ENCODE data around the gene SALL2. TPM values are rescaled to one million over a fixed set of nuclear protein-coding genes. Genes with fewer than 3 reads are reported as not detected.

The SALL2 gene
- total RNA-seq, 1 experiment from 2014 or later, result 19.7 TPM

DNA sequence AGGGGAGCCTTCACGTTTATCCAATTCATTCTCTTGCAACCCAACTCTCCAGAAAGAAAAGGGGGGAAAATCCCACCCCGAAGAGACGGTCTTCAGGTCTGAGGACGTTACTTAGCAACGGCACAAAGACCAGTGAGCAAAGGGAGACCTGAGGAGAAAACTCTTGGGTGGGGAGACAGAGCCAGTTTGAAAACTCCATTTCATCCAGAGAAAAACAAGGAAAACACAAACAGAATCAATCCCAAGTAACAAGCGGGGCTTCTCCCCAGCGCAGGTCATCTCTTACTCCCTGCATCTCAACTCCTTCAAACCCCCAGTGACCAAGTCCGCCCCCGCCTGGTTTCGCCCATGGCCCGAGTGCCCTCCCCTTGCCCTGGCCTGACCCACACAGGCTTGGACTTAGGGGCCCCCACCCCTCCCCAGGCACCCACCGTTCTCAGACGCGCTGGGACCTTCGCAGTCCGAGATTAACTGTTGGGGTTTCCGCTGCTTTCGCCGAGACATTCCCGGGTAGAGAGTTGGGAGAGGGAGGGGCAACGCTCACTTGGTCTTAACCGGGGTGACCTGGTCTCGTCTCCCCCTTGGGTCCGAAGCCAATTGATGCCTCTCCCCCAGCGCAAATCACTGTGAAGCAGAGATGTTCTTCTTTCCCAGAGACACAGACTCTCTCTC lies 10.4 kb upstream of the SALL2 start:
- peaks cover 15% of the 10 kb centered on the region for H3K27me3 ChIP-seq
- no peaks in the 10 kb centered on the region for H3K9me3 ChIP-seq (replicated peaks)
- no peaks in the 10 kb centered on the region for H3K36me3 ChIP-seq
- H3K4me3 ChIP-seq, result peak overlapping the region; percentile 39
- peak in 1 of 2 experiments; percentile 16 for DNase-seq
- H3K27ac ChIP-seq, result no peak overlapping the region
- H3K4me1 ChIP-seq, result peaks cover 4% of the 10 kb centered on the region; the same call in 1 of the 2 replicates

DNA sequence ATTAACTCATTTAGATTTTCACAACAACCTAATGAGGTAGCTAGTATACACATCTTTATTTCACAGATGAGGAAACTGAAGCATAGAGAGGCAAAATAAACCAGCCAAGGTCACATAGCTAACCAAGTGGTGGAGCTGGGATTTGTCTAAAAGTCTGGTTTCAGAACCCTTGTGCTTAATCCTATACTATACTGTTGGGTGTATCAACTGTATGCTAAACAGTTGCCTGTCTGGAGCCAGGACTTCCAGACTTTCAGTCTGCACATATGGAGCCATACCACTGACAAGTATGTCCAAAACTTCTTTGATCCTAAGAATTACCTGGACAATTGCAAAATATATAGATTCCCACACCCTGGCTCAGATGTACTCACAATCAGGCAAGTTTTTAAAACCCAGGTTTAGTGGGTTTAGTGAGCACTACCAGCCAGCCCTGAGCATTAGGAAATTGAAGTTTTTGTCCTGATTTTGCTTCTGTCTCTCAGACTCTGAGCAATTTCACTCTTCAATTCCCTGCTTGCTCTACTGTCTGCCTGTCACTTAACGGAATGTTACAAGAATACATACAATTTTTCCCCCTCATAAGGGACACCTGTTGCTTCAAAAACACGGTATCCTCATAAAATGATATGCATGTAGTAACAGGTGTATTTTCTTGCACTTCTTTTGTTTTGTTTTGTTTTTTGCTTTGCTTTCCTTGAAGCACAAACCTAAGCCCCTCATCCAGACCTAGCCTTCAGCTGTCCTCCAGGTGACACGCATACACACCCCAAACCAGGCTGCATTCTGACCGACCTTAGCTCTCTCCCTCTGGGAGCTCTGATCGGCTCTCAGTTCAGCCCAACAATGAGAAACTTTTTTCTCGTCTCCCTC lies 9.6 kb upstream of the SALL2 start:
- Histone ChIP-seq H3K27me3 (peaks cover 17% of the 10 kb centered on the region), H3K4me3 (no peak overlapping the region), H3K9me3 (replicated peaks) (no peaks in the 10 kb centered on the region), H3K27ac (no peak overlapping the region), H3K36me3 (no peaks in the 10 kb centered on the region), H3K4me1 (peaks cover 4% of the 10 kb centered on the region; the same call in 1 of the 2 replicates)
- DNase-seq, result no peak

DNA sequence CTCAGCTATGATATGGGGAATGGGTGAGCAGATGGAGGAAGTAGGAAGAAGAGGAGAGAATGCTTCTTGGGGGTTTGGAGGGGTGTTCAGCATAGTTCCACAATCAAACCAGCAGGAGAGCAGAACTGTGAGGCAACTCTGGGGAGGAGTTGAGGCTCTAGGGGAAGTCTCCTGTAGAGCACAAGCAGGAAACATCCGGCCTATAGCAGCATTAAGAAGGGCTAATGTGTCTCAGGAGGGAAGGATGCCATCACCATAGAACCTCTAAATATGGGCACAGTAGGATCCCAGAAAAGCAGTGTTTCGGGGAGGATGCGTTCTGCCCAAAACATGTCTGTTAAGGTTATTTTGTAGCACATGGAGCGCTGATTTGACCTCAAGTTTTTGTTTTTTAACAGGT lies 8.4 kb upstream of the SALL2 start:
- no peak for DNase-seq
- Histone ChIP-seq H3K9me3 (replicated peaks) (no peaks in the 10 kb centered on the region), H3K36me3 (no peaks in the 10 kb centered on the region), H3K4me3 (no peak overlapping the region), H3K4me1 (peaks cover 4% of the 10 kb centered on the region; the same call in 1 of the 2 replicates), H3K27me3 (peaks cover 19% of the 10 kb centered on the region), H3K27ac (no peak overlapping the region)

DNA sequence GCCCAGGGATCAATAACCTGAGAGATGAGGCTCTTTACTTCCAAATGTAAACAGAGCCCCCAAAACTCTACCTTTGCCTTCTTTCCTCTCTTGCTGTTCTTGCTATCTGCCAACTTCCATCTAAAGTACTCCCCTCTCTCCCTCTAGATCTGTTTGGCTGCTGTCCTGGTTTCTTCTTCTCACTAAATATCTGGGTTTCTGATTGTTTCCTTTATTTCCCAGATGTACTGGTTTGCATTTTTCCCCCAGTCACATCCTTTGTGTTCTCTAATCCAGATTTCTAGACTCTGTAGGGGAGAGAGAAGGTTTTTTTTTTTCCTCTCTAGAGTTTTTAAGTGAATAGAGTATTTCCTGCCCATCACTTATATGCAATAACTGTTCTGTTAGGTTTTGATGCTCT lies 7.1 kb upstream of the SALL2 start:
- DNase-seq, result no peak
- Histone ChIP-seq H3K27ac (no peak overlapping the region), H3K9me3 (replicated peaks) (no peaks in the 10 kb centered on the region), H3K36me3 (no peaks in the 10 kb centered on the region), H3K27me3 (peaks cover 19% of the 10 kb centered on the region; the same call in 1 of the 2 replicates), H3K4me3 (no peak overlapping the region), H3K4me1 (peaks cover 4% of the 10 kb centered on the region; the same call in 1 of the 2 replicates)

- Histone ChIP-seq H3K4me1 (peaks cover 10% of the 10 kb centered on the region), H3K36me3 (no peaks in the 10 kb centered on the region), H3K27ac (no peak overlapping the region), H3K9me3 (replicated peaks) (no peaks in the 10 kb centered on the region), H3K27me3 (0 out of 2 replicates have a peak, but pooled peaks cover 4% of the 10 kb centered on the region), H3K4me3 (no peak overlapping the region)
- DNase-seq, result no peak
Observed at GRCh38 chr14:21529515-21529914, 3.4 kb upstream of the SALL2 start.

DNA sequence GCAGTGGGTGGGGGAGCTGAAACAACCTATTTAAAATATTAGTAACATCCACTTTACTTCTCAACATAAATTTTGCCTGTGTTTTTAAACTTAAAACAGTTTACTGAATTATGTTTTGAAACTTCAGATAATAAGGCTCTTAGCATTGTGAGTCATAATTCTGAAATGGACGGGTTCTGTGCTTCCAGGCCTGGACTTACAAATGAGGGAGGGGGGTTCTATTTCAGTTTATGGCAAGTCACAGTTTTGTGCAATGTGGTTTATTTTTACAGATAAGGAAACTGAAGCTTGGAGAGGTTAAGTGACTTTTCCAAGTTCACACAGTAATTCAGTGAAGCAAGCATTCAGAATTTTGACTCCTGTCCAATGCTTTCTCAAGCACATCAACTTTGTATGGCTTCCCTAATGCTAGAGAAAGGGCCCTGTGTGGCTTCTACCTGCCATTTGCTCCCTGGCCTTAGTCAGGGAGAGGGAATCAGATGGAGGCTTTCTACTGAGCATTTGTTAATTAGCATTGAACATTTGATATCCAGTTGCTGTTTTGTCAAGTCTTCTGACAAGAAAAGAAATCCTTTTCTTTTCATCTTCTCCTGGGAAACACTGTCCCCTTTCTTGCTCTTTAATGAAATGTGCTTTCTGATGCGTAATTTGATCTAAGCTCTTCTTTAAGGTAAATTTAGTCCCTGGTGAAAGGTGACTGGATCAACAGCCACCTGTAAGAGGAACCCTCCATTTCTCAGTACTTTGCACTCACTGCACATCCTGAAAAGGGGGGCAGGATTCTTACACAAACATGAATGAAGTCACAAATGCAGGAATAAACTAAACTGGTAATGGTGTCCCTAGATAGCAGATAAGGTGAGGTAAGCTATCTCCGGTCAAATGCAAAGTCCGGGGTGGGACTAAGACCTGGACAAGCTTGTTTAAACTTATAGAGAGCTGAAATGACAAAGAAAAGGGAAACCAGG lies 2.5 kb upstream of the SALL2 start:
- no peak for DNase-seq
- H3K9me3 ChIP-seq (replicated peaks), result no peaks in the 10 kb centered on the region
- peaks cover 10% of the 10 kb centered on the region for H3K4me1 ChIP-seq
- H3K4me3 ChIP-seq, result no peak overlapping the region
- no peaks in the 10 kb centered on the region for H3K36me3 ChIP-seq
- 0 out of 2 replicates have a peak, but pooled peaks cover 4% of the 10 kb centered on the region for H3K27me3 ChIP-seq
- no peak overlapping the region for H3K27ac ChIP-seq

DNA sequence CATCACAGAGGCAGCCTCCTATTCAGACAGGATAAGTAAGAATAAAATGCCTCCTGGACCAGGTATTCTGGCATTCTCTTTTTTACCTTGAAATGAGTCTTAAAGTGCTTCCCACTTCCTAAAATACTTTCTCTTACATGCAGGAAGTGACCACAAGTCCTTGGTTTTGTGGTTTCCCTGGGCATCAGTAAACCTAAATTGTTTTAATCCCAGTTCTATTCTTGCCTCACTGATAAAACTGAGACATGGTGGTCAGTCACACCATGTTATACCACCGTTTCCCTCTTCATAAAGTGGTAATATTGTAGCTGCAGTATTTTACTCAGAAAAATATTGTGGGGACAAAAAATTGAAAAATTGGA lies 1.2 kb upstream of the SALL2 start:
- Histone ChIP-seq H3K36me3 (no peaks in the 10 kb centered on the region), H3K9me3 (replicated peaks) (no peaks in the 10 kb centered on the region), H3K27ac (no peak overlapping the region), H3K4me3 (no peak overlapping the region), H3K27me3 (0 out of 2 replicates have a peak, but pooled peaks cover 4% of the 10 kb centered on the region), H3K4me1 (peaks cover 10% of the 10 kb centered on the region)
- no peak for DNase-seq

GRCh38 chr14:21526672-21527317 lies 649 bp upstream of the SALL2 start:
- Histone ChIP-seq H3K36me3 (no peaks in the 10 kb centered on the region), H3K4me3 (peak overlapping the region; percentile 88), H3K27me3 (0 out of 2 replicates have a peak, but pooled peaks cover 4% of the 10 kb centered on the region), H3K9me3 (replicated peaks) (no peaks in the 10 kb centered on the region), H3K4me1 (peaks cover 10% of the 10 kb centered on the region), H3K27ac (peak overlapping the region; percentile 59)
- DNase-seq, result peak; percentile 15 to 42

GRCh38 chr14:21525571-21525961 lies 580 bp downstream of the SALL2 start:
- Histone ChIP-seq H3K4me3 (peak overlapping the region; percentile 88), H3K27me3 (0 out of 2 replicates have a peak, but pooled peaks cover under 1% of the 10 kb centered on the region), H3K27ac (peak overlapping the region; percentile 59), H3K9me3 (replicated peaks) (no peaks in the 10 kb centered on the region), H3K4me1 (peaks cover 10% of the 10 kb centered on the region), H3K36me3 (no peaks in the 10 kb centered on the region)
- peak; percentile 27 to 32 for DNase-seq

DNA sequence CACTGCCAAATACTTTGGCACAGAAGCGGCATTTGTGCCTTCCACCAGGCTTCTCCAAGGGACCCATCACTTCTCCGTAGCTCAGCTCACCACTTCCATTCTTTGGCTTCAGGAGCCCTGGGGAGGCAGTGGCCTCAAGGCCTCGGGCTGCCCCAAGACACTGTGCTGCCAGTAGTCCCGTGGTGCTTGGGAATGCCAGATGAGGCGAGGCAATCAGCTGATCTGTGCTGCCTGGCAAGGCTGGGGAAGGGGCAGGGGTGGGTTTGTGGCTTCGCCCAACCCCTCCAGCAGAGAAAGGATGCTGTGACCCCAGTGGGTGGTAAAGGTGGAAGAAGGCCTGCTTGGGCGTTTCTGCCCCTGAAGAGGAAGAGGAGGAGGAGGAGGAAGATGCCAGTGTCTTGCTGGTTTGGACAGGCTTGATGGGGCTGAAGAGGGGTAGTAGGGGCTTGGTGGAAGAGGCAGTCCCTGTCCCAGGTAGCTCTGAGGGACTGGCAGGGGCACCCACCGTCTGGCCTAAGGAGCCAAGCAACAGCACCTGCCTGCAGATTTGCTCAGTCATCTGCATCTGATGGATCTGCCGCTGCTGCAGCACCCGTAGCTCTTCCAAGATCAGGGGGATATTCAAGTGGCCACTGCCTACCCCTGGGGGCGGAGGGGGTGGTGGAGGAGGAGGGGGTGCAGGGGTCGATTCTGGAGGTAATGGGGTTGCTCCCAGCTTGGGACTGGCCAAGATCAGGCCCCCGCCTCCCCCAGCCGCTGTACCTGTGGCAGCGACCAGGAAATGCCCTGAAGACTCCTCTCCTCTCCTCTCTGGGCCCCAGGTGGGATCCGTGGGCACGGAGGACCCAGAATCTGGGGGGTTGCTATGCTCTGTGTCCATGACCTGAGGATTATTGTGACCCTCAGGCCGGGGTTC lies 1.3 kb downstream of the SALL2 start:
- Histone ChIP-seq H3K27ac (no peak overlapping the region), H3K9me3 (replicated peaks) (no peaks in the 10 kb centered on the region), H3K4me1 (peaks cover 10% of the 10 kb centered on the region), H3K36me3 (no peaks in the 10 kb centered on the region), H3K27me3 (no peaks in the 10 kb centered on the region), H3K4me3 (peak overlapping the region; percentile 88)
- no peak for DNase-seq

DNA sequence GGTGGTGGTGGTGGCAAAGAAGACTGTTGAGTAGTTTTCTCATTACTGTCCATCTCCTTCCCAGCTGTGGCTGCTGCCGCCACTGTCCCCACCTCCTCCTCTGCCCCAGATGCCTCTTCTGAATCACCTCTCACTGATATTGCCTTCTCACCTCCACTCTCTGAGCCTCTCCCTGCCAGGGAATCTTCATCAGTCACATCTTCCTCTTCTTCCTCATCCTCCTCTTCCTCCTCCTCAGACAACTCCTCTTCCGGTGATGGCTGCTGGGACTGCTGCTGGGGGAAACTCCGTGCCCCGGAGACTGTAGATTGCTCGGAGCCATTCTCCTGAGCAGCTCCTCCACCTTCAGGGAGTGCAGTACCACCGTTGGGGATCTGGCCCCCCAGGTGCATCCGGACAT lies 2.9 kb downstream of the SALL2 start:
- DNase-seq, result no peak
- Histone ChIP-seq H3K36me3 (no peaks in the 10 kb centered on the region), H3K27me3 (no peaks in the 10 kb centered on the region), H3K27ac (no peak overlapping the region), H3K4me1 (peaks cover 10% of the 10 kb centered on the region), H3K9me3 (replicated peaks) (no peaks in the 10 kb centered on the region), H3K4me3 (no peak overlapping the region)

- H3K27ac ChIP-seq, result no peak overlapping the region
- DNase-seq, result no peak
- H3K36me3 ChIP-seq, result no peaks in the 10 kb centered on the region
- peaks cover 3% of the 10 kb centered on the region; the same call in 1 of the 2 replicates for H3K4me1 ChIP-seq
- no peaks in the 10 kb centered on the region for H3K27me3 ChIP-seq
- no peak overlapping the region for H3K4me3 ChIP-seq
- no peaks in the 10 kb centered on the region for H3K9me3 ChIP-seq (replicated peaks)
Observed at GRCh38 chr14:21521501-21521900, 4.6 kb downstream of the SALL2 start.

GRCh38 chr14:21520767-21521166 lies 5.4 kb downstream of the SALL2 start:
- H3K4me1 ChIP-seq, result peaks cover 3% of the 10 kb centered on the region; the same call in 1 of the 2 replicates
- no peaks in the 10 kb centered on the region for H3K27me3 ChIP-seq
- H3K4me3 ChIP-seq, result no peak overlapping the region
- H3K36me3 ChIP-seq, result no peaks in the 10 kb centered on the region
- no peak overlapping the region for H3K27ac ChIP-seq
- no peaks in the 10 kb centered on the region for H3K9me3 ChIP-seq (replicated peaks)
- no peak for DNase-seq

Measured in SJCRH30 (cell line).